SK-N-DZ (cell line): Measurements from ENCODE around the gene VPS36. TPM values are rescaled to one million over a fixed set of nuclear protein-coding genes. Genes with fewer than 3 reads are reported as not detected.
"Not testable (repeated sequence)": the region's sequence is repeated elsewhere in the genome, so short reads cannot be mapped to it uniquely, and the experiment has no call there.

Source experiments
- DNase-seq: peaks from one replicate; pipeline ENCODE4 v3.0.0-alpha.2; 2015; ENCODE audit warnings: low spot score
- polyA plus RNA-seq, 2 experiments: library from polyadenylated mRNA; depleted of rRNA; stranded (reverse); fragments of >200 nt; gene quantifications; 2 replicates each; pipeline ENCODE4 v1.2.3, GENCODE V29; 2014

Gene VPS36
- polyA plus RNA-seq (2014; cell fraction: cytosol; rRNA removed), result 30.9 and 33.4 TPM in 2 replicates
- 82.3 and 94.5 TPM in 2 replicates for polyA plus RNA-seq (2014; cell fraction: nucleus; rRNA removed)

- DNase-seq, result peak; percentile 93
Observed at GRCh38 chr13:52450012-52450792, at the start of gene VPS36. TSS of gene VPS36 (minus strand) at chr13:52450634. CDS start at chr13:52450594, 40 bp downstream.

GRCh38 chr13:52497979-52498378, 47.5 kb upstream of the VPS36 start:
- DNase-seq, result not testable (repeated sequence)

GRCh38 chr13:52494241-52494640, 43.8 kb upstream of the VPS36 start:
- not testable (repeated sequence) for DNase-seq

- not testable (repeated sequence) for DNase-seq
Observed at GRCh38 chr13:52491015-52491414, 40.6 kb upstream of the VPS36 start.

- DNase-seq, result not testable (repeated sequence)
Observed at GRCh38 chr13:52488763-52489162, 38.3 kb upstream of the VPS36 start.

- DNase-seq, result not testable (repeated sequence)
Observed at GRCh38 chr13:52487078-52487477, 36.6 kb upstream of the VPS36 start.

- not testable (repeated sequence) for DNase-seq
Observed at GRCh38 chr13:52480677-52481428, 30.4 kb upstream of the VPS36 start.

GRCh38 chr13:52468487-52468886, 18.1 kb upstream of the VPS36 start:
- DNase-seq, result not testable (repeated sequence)

GRCh38 chr13:52463526-52463925, 13.1 kb upstream of the VPS36 start:
- no peak for DNase-seq

GRCh38 chr13:52461265-52461664, 10.8 kb upstream of the VPS36 start:
- no peak for DNase-seq

GRCh38 chr13:52459668-52460067, 9.2 kb upstream of the VPS36 start:
- no peak for DNase-seq

GRCh38 chr13:52455677-52456041, 5.2 kb upstream of the VPS36 start:
- DNase-seq, result peak; percentile 87

- DNase-seq, result peak; percentile 97
Observed at GRCh38 chr13:52454820-52455676, 4.6 kb upstream of the VPS36 start, which contains the start of gene CKAP2. TSS of gene CKAP2 (plus strand) at chr13:52455478. CDS start at chr13:52455557, 79 bp downstream.

- DNase-seq, result peak; percentile 43
Observed at GRCh38 chr13:52454459-52454819, 4.0 kb upstream of the VPS36 start.

GRCh38 chr13:52452470-52452869, 2.0 kb upstream of the VPS36 start:
- no peak for DNase-seq

GRCh38 chr13:52451135-52451804, 836 bp upstream of the VPS36 start:
- no peak for DNase-seq

- no peak for DNase-seq
Observed at GRCh38 chr13:52450793-52451116, 321 bp upstream of the VPS36 start.

GRCh38 chr13:52449331-52450011, 963 bp downstream of the VPS36 start:
- no peak for DNase-seq

GRCh38 chr13:52447815-52448552, 2.5 kb downstream of the VPS36 start:
- peak; percentile 22 for DNase-seq

GRCh38 chr13:52447354-52447753, 3.1 kb downstream of the VPS36 start:
- no peak for DNase-seq
